Muscle of leg (tissue), 11 donors: ENCODE measurements around the gene SBNO1. TPM values are rescaled to one million over a fixed set of nuclear protein-coding genes. Genes with fewer than 3 reads are reported as not detected.

ENCODE experiments used
- DNase-seq: peaks from one replicate; pipeline ENCODE4 v3.0.0; 2013
- H3K27ac ChIP-seq: one replicate; pipeline ENCODE4 v1.5.1; 2013; ENCODE audit warnings: mild to moderate bottlenecking, low read length, control low read depth
- H3K27me3 ChIP-seq: one replicate; pipeline ENCODE4 v1.6.1; 2013; ENCODE audit warnings: low read length; ENCODE audit not compliant: control insufficient read depth, insufficient read depth
- H3K36me3 ChIP-seq: one replicate; pipeline ENCODE4 v1.6.1; 2013; ENCODE audit warnings: low read length; ENCODE audit not compliant: control insufficient read depth, insufficient read depth
- H3K4me1 ChIP-seq: one replicate; pipeline ENCODE4 v1.6.1; 2013; ENCODE audit warnings: low read length; ENCODE audit not compliant: control insufficient read depth, insufficient read depth
- H3K4me3 ChIP-seq: one replicate; pipeline ENCODE4 v1.5.1; 2013; ENCODE audit warnings: low read length, control low read depth
- H3K9me3 ChIP-seq: replicated peaks from 2 replicates; pipeline ENCODE4 v1.6.1; 2013; ENCODE audit warnings: low read depth, low read length; ENCODE audit not compliant: control insufficient read depth
- WGBS: methylation state at CpG from one replicate; pipeline ENCODE4 v1.1.5; 2013; ENCODE audit warnings: missing lambda C conversion rate; ENCODE audit not compliant: insufficient coverage; 5-methylcytosine and 5-hydroxymethylcytosine counted together
- polyA plus RNA-seq, 8 donors: library from polyadenylated mRNA; unstranded; fragments of 120-200 nt; gene quantifications; one replicate each; pipeline versions ENCODE4 v1.2.1 to v1.2.3, GENCODE V29; 2013; ENCODE audit warnings: inconsistent platforms in 1 of 8, low replicate concordance in 1 of 8; ENCODE audit not compliant: insufficient read length in 8 of 8, insufficient read depth in 1 of 8
- total RNA-seq: library from RNA; stranded (reverse); fragments of 120-200 nt; gene quantifications from one replicate; pipeline ENCODE4 v1.2.4, GENCODE V29; 2013

The SBNO1 gene
- total and polyA plus RNA-seq, 9 donors, result 9.8 to 19.9 (median 16.2) TPM

GRCh38 chr12:123278101-123278627 lies 86.5 kb downstream of the SBNO1 start:
- H3K27ac ChIP-seq, result peak overlapping the region; percentile 51
- WGBS, result 100% methylated on average over 1 of the region's 2 CpGs
- H3K27me3 ChIP-seq, result no peaks in the 10 kb centered on the region
- H3K4me1 ChIP-seq, result no peaks in the 10 kb centered on the region
- H3K9me3 ChIP-seq, result no peaks in the 10 kb centered on the region
- peak; percentile 65 for DNase-seq
- H3K4me3 ChIP-seq, result no peak overlapping the region
- no peaks in the 10 kb centered on the region for H3K36me3 ChIP-seq

GRCh38 chr12:123273166-123273565 lies 91.5 kb downstream of the SBNO1 start:
- Histone ChIP-seq H3K27ac (no peak overlapping the region), H3K4me3 (no peak overlapping the region), H3K36me3 (no peaks in the 10 kb centered on the region), H3K4me1 (peaks cover 31% of the 10 kb centered on the region), H3K27me3 (no peaks in the 10 kb centered on the region), H3K9me3 (no peaks in the 10 kb centered on the region)
- no peak for DNase-seq
- WGBS, result 82% methylated on average over 12 of the region's 15 CpGs

- peak overlapping the region; percentile 93 for H3K27ac ChIP-seq
- under 1% methylated on average over 105 of the region's 108 CpGs for WGBS
- H3K9me3 ChIP-seq, result no peaks in the 10 kb centered on the region
- peaks cover 14% of the 10 kb centered on the region for H3K36me3 ChIP-seq
- H3K4me3 ChIP-seq, result peak overlapping the region; percentile 79
- peak; percentile 84 for DNase-seq
- no peaks in the 10 kb centered on the region for H3K27me3 ChIP-seq
- peaks cover 52% of the 10 kb centered on the region for H3K4me1 ChIP-seq
Observed at GRCh38 chr12:123271001-123271668, 93.5 kb downstream of the SBNO1 start.

- 0% methylated on average over 45 of the region's 51 CpGs for WGBS
- H3K36me3 ChIP-seq, result peaks cover 21% of the 10 kb centered on the region
- H3K4me1 ChIP-seq, result peaks cover 57% of the 10 kb centered on the region
- DNase-seq, result peak; percentile 68
- H3K4me3 ChIP-seq, result peak overlapping the region; percentile 79
- H3K27me3 ChIP-seq, result no peaks in the 10 kb centered on the region
- H3K27ac ChIP-seq, result peak overlapping the region; percentile 93
- no peaks in the 10 kb centered on the region for H3K9me3 ChIP-seq
Observed at GRCh38 chr12:123270214-123271000, 94.2 kb downstream of the SBNO1 start.

GRCh38 chr12:123269896-123270213 lies 94.8 kb downstream of the SBNO1 start:
- Histone ChIP-seq H3K36me3 (peaks cover 26% of the 10 kb centered on the region), H3K4me3 (peak overlapping the region; percentile 79), H3K9me3 (no peaks in the 10 kb centered on the region), H3K4me1 (peaks cover 57% of the 10 kb centered on the region), H3K27me3 (no peaks in the 10 kb centered on the region), H3K27ac (peak overlapping the region; percentile 93)
- WGBS, result 0% methylated on average over 4 of the region's 7 CpGs
- no peak for DNase-seq

- Histone ChIP-seq H3K27ac (peak overlapping the region; percentile 93), H3K36me3 (peaks cover 30% of the 10 kb centered on the region), H3K4me1 (peaks cover 57% of the 10 kb centered on the region), H3K9me3 (no peaks in the 10 kb centered on the region), H3K27me3 (no peaks in the 10 kb centered on the region), H3K4me3 (peak overlapping the region; percentile 79)
- peak; percentile 90 for DNase-seq
- 0% methylated on average over 19 of the region's 32 CpGs for WGBS
Observed at GRCh38 chr12:123269395-123269892, 95.2 kb downstream of the SBNO1 start.

GRCh38 chr12:123268850-123269249 lies 95.8 kb downstream of the SBNO1 start:
- peaks cover 57% of the 10 kb centered on the region for H3K4me1 ChIP-seq
- H3K27me3 ChIP-seq, result no peaks in the 10 kb centered on the region
- peak overlapping the region; percentile 93 for H3K27ac ChIP-seq
- 66% methylated on average over 11 of the region's 13 CpGs for WGBS
- H3K36me3 ChIP-seq, result peaks cover 34% of the 10 kb centered on the region
- peak overlapping the region; percentile 79 for H3K4me3 ChIP-seq
- DNase-seq, result peak; percentile 27
- no peaks in the 10 kb centered on the region for H3K9me3 ChIP-seq

- peak overlapping the region; percentile 93 for H3K27ac ChIP-seq
- no peaks in the 10 kb centered on the region for H3K9me3 ChIP-seq
- DNase-seq, result peak; percentile 90
- peaks cover 57% of the 10 kb centered on the region for H3K4me1 ChIP-seq
- WGBS, result 33% methylated on average over 21 of the region's 36 CpGs
- H3K27me3 ChIP-seq, result no peaks in the 10 kb centered on the region
- peaks cover 40% of the 10 kb centered on the region for H3K36me3 ChIP-seq
- H3K4me3 ChIP-seq, result peak overlapping the region; percentile 24
Observed at GRCh38 chr12:123267991-123268843, 96.4 kb downstream of the SBNO1 start.

GRCh38 chr12:123267335-123267920 lies 97.2 kb downstream of the SBNO1 start:
- 91% methylated on average over 3 of the region's 7 CpGs for WGBS
- H3K4me3 ChIP-seq, result peak overlapping the region; percentile 24
- no peaks in the 10 kb centered on the region for H3K9me3 ChIP-seq
- peaks cover 53% of the 10 kb centered on the region for H3K4me1 ChIP-seq
- peak overlapping the region; percentile 93 for H3K27ac ChIP-seq
- peaks cover 46% of the 10 kb centered on the region for H3K36me3 ChIP-seq
- no peaks in the 10 kb centered on the region for H3K27me3 ChIP-seq
- DNase-seq, result no peak
